ENCODE data around the gene EPS8.

EPS8 gene

GRCh38 chr12:15693228-15693911 is 95.8 kb downstream of the EPS8 start:
- no peak for DNase-seq (ENCODE audit: low read depth in 4 of 4, low spot score in 1 of 4)

- no peak for DNase-seq (ENCODE audit: low read depth in 4 of 4, low spot score in 1 of 4)
Observed at GRCh38 chr12:15691388-15691787, 97.8 kb downstream of the EPS8 start.

DNA sequence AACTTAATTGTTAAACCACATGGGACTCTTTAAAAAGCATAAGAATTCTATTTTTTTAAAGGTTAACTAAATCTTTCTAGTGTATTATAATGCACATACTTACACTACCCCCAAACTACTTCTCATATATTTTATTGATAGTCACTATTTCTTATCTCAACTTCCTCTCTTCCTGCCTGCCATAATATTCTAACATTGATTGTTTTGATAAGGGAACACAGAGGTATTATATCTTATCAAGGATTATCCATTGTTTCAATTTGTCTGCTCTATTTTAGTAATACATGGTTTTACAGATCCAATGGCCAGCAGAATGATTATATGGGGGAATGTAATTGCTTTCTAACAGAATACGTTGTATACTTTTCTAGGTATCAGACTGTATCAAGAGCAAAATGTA is 98.9 kb downstream of the EPS8 start:
- no peak for DNase-seq (ENCODE audit: low read depth in 4 of 4, low spot score in 1 of 4)

- DNase-seq (ENCODE audit: low read depth in 4 of 4, low spot score in 1 of 4): no peak
Observed at GRCh38 chr12:15689751-15690191, 99.4 kb downstream of the EPS8 start.

- DNase-seq (ENCODE audit: low read depth in 4 of 4, low spot score in 1 of 4): no peak
Observed at GRCh38 chr12:15688838-15689625, 100.2 kb downstream of the EPS8 start.

DNA sequence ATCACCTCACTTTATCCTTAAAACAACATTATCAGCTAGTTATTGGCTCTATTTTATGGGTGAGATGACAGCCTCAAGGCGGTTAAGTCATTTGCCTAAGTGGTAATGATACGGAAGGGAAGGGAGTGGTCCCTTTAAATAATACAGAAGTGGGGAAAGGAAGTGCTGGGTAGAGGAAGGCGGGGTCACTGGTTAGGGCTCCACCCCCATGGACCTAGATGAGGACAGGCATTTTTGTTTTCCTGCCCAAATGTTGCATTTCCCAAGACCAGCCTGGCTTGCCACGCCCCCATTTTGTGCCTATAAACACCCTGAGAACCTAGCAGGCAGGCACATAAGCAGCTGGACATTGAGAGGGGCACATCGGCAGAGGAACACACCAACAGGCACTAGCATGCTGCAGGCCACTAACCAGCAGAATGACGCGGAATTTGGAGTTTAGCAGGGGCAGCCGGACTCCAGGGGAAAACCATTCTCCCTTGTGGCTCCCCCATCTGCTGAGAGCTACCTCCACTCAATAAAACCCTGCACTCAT is 100.9 kb downstream of the EPS8 start:
- no peak for DNase-seq (ENCODE audit: low read depth in 4 of 4, low spot score in 1 of 4)

GRCh38 chr12:15687583-15687982 is 101.6 kb downstream of the EPS8 start:
- no peak for DNase-seq (ENCODE audit: low read depth in 4 of 4, low spot score in 1 of 4)

GRCh38 chr12:15684896-15685658 is 104.1 kb downstream of the EPS8 start:
- DNase-seq (ENCODE audit: low read depth in 4 of 4, low spot score in 1 of 4): no peak

DNA sequence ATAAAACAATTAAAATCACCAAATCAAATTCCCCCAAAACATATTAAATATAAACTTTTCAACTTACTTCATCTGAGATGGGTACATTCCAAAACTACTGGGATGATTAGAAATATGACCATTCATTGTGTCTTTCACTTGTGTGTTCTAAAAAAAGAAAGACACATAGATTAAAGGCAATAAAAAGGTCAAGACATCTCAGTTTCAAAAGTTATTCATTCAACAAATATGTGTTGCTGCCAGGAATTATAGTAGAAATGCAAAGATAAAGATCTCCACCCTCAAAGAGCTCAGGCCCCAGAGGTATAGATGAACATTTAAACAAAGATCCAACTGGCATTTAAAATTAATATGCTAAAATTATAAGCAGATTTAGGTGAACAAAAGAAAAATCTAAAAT is 106.4 kb downstream of the EPS8 start:
- DNase-seq (ENCODE audit: low read depth in 4 of 4, low spot score in 1 of 4): no peak

- DNase-seq (ENCODE audit: low read depth in 4 of 4, low spot score in 1 of 4): no peak
Observed at GRCh38 chr12:15679151-15679550, 110.0 kb downstream of the EPS8 start.

DNA sequence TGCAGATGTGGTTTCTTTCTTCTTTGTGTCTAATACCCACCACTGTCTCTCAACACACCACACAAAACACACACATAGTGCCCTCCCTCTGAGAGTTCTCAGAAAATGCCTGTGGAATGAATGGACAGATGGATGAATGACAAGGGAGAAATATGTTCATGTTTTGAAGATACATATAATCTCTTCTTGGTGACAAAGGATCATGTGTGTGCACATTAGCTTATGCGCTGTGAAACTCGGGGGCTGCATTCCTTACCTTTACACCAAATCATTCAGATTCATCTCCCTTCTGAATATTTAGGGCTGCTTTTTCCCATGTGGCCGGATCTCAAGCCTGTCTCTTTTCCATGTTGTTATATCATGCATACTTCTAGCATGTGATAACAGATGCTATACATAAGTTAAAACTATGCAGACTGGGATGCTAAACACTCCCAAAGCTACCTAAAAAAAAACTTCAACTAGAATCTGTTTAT is 111.4 kb downstream of the EPS8 start:
- DNase-seq (ENCODE audit: low read depth in 4 of 4, low spot score in 1 of 4): no peak

DNA sequence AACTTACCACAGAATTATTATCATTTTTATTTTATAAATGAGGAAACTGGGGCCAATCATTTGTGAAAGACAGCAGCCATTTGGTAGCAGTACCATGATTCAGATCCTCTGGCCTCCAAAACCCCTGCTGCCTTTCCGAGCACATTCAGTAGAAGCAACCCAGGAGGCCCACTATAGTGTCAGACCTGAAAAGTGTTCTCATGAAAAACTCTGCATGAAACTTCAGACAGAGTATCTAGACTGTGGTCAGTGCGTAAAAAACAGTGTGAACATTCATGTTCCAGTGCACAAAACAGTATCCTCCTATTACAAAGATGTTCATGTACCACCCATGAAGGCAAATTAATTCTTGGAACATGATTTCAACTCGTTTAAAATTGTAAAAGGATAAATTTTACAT is 112.0 kb downstream of the EPS8 start:
- no peak for DNase-seq (ENCODE audit: low read depth in 4 of 4, low spot score in 1 of 4)

DNA sequence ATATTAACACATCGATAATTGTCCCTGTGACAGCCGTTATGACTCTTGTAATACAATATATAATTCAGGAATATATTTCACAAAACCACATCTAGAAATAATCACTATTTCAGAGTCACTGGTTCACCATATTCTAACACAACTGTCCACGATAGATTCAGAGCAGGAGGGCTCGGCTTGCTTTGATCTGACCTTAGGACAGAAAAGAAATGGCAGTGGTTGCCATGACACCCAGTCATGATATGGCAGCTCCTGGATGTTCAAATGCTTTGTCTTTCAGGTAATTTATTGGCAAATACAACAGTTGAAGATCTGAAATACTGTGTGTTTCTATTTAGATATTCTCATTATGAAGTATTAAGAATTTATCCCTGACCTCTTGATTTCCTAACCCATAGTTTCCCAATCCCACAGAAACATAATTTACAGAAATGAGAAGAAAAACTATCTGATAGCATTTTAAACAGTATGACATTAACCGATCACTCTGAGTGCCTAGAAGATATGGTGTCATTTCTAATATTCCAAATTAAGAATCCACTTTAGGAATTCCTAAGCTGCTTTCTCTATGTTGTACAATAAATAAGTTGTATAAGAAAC is 116.4 kb downstream of the EPS8 start:
- no peak for DNase-seq (ENCODE audit: low read depth in 4 of 4, low spot score in 1 of 4)

DNA sequence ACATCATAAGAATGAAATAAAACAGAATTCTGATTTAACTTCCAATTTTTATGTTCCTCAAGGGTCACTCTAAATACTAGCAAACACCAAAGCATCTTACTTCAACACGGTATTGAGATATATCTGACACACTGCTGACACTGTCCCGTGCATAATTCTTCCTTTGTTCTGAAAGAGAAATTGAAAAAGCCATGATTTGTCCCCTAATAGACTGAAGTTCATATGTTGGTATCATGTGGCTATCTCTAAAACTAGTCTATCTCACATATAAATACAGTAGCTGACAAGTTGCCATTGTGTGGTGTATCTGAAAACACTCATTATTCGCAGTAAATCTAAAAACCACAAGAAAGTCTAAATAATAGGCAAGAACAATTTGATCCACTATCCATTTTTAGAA is 118.4 kb downstream of the EPS8 start:
- DNase-seq (ENCODE audit: low read depth in 4 of 4, low spot score in 1 of 4): no peak

DNA sequence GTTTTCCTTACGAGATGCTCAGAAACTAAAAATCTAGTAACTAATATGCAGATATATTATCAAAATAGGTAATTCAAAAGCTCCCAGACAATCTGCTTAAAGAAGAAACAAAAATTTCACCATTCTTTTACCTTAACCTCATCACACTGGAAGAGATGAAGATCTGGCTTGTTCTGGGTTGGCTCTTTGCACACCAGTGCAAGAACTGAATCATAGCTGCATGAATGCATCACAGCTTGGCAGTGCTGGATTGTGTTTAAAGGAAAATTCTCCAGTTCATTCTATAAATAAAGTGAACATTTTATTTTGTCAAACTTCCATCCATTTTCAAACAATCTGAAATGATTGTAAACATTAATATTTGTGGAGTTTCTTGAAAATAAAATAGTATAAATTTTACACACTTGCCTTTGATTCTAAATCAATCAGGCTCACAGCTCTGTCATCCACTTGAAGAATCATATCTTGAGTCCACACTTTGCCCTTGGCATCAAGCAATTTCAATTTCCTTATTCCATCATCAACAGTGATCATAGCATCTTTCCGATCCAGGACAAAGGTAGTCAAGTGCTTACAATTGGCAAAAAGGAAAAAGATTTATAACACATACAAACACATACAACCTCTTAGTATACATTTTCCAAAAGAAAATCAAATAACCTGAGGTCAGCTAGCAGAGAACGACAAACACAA is 119.8 kb downstream of the EPS8 start:
- no peak for DNase-seq (ENCODE audit: low read depth in 4 of 4, low spot score in 1 of 4)

- DNase-seq (ENCODE audit: low read depth in 4 of 4, low spot score in 1 of 4): no peak
Observed at GRCh38 chr12:15664491-15664890, 124.7 kb downstream of the EPS8 start.

DNA sequence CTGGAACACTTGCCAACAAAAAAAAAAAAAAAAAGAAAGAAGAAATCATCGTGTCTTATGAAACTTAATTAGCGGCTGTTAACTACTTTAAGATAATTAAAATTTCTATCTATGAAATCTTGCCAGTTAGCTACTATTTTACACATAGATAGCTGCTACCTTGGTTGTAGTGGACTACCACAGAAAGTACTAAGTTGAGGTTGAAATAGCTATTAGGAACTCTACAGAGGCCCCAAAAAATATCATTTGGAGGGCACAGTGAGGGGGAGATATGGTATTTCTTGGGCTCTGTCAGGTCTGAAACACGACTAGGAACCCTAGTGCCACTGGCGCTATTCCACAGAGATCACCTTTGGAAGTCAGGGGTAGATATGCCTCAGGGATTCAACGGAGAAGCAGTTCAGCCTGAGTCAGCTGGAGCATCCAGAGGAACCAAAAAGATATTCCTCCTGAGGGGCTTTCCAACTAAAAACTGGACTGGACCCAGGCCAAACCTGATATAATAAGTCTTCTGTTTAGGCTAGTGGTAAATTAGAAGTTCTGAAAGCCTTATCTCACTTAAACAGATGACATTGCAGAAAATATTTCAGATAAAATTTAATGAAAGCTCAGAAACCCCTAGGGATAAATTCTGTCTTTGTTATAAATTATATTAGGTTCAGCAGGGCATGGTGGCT is 126.1 kb downstream of the EPS8 start:
- DNase-seq (ENCODE audit: low read depth in 4 of 4, low spot score in 1 of 4): no peak

GRCh38 chr12:15662303-15662980 is 126.7 kb downstream of the EPS8 start:
- no peak for DNase-seq (ENCODE audit: low read depth in 4 of 4, low spot score in 1 of 4)

GRCh38 chr12:15651371-15651770 is 137.8 kb downstream of the EPS8 start:
- DNase-seq (ENCODE audit: low read depth in 4 of 4, low spot score in 1 of 4): no peak
